Measurements from ENCODE around the gene ATP4B. TPM values are rescaled to one million over a fixed set of nuclear protein-coding genes. Genes with fewer than 3 reads are reported as not detected.

The ATP4B gene
- polyA plus RNA-seq, 2 of the 4 experiments (the other 2 are of a cell fraction): not detected

- TF ChIP-seq EHMT2 (IDR thresholded peaks at IDR 0.05; ENCODE audit: low read depth): no peak
- no peak for TF ChIP-seq FOSL2 (IDR thresholded peaks at IDR 0.05)
- no peak for TF ChIP-seq FOSL2 (CRISPR knock-in tag; IDR thresholded peaks at IDR 0.05)
- no peak for TF ChIP-seq CHD2 (IDR thresholded peaks at IDR 0.05; ENCODE audit: low read length, partially characterized antibody)
- TF ChIP-seq RAD21 (conservative IDR thresholded peaks at IDR 0.05 in 1 of 2, IDR thresholded peaks at IDR 0.05 in 1 of 2): no peak
- no peak for TF ChIP-seq POLR2AphosphoS2 (conservative IDR thresholded peaks at IDR 0.05; ENCODE audit: low read length)
- no peak for TF ChIP-seq RCOR1 (IDR thresholded peaks at IDR 0.05; ENCODE audit: low read depth, low read length)
- no peak for TF ChIP-seq ATOH8 (CRISPR knock-in tag; IDR thresholded peaks at IDR 0.05; ENCODE audit: low read depth)
- no peak for TF ChIP-seq TFCP2L1 (CRISPR knock-in tag; IDR thresholded peaks at IDR 0.05)
Measured at GRCh38 chr13:113666951-113667701, 9.1 kb upstream of the ATP4B start, which contains the start of gene GRK1 (continued).

GRCh38 chr13:113666329-113666670 lies 8.3 kb upstream of the ATP4B start:
- ATAC-seq (no peak), FAIRE-seq (no peak), DNase-seq (ENCODE audit: low read depth in 1 of 2, low spot score in 1 of 2) (no peak)
- Histone ChIP-seq H3K4me2 (no peak overlapping the region), H3K4me1 (no peaks in the 10 kb centered on the region), H3K27ac (no peak overlapping the region), H3K4me3 (no peak overlapping the region), H3K9me3 (peaks cover 7% of the 10 kb centered on the region)
- TF ChIP-seq TP53 (CRISPR knock-in tag; IDR thresholded peaks at IDR 0.05) (no peak), BHLHE40 (IDR thresholded peaks at IDR 0.05; ENCODE audit: low read depth, low read length) (no peak), FOSB (CRISPR knock-in tag; IDR thresholded peaks at IDR 0.05) (no peak), GATA3 (IDR thresholded peaks at IDR 0.05; ENCODE audit: borderline replicate concordance) (no peak), JUN (IDR thresholded peaks at IDR 0.05) (no peak), HMGXB4 (CRISPR knock-in tag; IDR thresholded peaks at IDR 0.05; ENCODE audit: borderline replicate concordance) (no peak), CEBPB (IDR thresholded peaks at IDR 0.05) (no peak), RNF2 (IDR thresholded peaks at IDR 0.05; ENCODE audit: borderline replicate concordance, low read depth) (no peak)
- WGBS (ENCODE audit: missing lambda C conversion rate): no CpG with 5 or more reads among the region's 2 CpGs
- ChIA-PET POLR2A (no interaction called here), CTCF (interaction anchor here (4.6 kb wide), 1 partner anchor 58 kb away, joined by 14 read pairs; no protein-coding TSS in a partner anchor)

GRCh38 chr13:113665597-113666328 lies 7.8 kb upstream of the ATP4B start:
- WGBS (ENCODE audit: missing lambda C conversion rate): 50% methylated on average over 1 of the region's 3 CpGs
- ChIA-PET CTCF (interaction anchor here (4.6 kb wide), 1 partner anchor 58 kb away, joined by 14 read pairs; no protein-coding TSS in a partner anchor), POLR2A (no interaction called here)
- no peak for TF ChIP-seq E2F6 (IDR thresholded peaks at IDR 0.05; ENCODE audit: borderline replicate concordance, low read depth)
- TF ChIP-seq NPAS2 (CRISPR knock-in tag; IDR thresholded peaks at IDR 0.05; ENCODE audit: borderline replicate concordance): no peak
- TF ChIP-seq REST (IDR thresholded peaks at IDR 0.05): no peak
- TF ChIP-seq KDM1A (IDR thresholded peaks at IDR 0.05; ENCODE audit: low read depth): no peak
- TF ChIP-seq CBX2 (IDR thresholded peaks at IDR 0.05; ENCODE audit: borderline replicate concordance, low read depth): no peak
- TF ChIP-seq CHD4 (IDR thresholded peaks at IDR 0.05; ENCODE audit: borderline replicate concordance): no peak
- no peak for TF ChIP-seq MAFK (IDR thresholded peaks at IDR 0.05; ENCODE audit: partially characterized antibody)
- no peak for TF ChIP-seq KDM5A (IDR thresholded peaks at IDR 0.05)
- no peak for DNase-seq (ENCODE audit: low read depth in 1 of 2, low spot score in 1 of 2)
- Histone ChIP-seq H3K4me1 (no peaks in the 10 kb centered on the region), H3K4me3 (no peak overlapping the region), H3K4me2 (no peak overlapping the region), H3K27ac (no peak overlapping the region), H3K9me3 (peaks cover 8% of the 10 kb centered on the region)
- FAIRE-seq: no peak
- no peak for ATAC-seq
